IPS-NIHi7 (cell line): ENCODE results near the gene ABCA13.

Experiments used
- DNase-seq: peaks from one replicate; pipeline ENCODE4 v3.0.0; 2012; ENCODE audit warnings: mixed read lengths; ENCODE audit errors: extremely low spot score

ABCA13 gene

DNA sequence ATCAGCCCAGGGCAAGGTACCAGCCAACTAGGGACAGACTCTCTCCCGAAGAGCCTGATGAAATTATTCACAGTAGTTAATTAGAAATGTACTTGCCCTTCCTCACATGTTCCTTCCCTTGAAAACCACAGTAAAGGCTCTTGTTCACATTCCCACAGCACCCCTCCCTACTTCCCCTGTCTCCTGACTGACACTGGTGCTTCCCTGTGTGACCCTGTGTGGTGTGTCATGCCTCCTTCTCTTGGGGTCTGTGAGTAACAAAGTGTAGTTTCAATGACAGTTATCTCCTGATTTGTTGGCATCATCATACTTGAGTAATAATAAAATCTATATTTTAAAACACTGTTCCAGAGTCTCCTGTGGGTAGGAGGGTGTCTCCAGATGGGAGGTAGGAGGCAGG, 209.7 kb downstream of the ABCA13 start:
- DNase-seq = no peak

GRCh38 chr7:48381571-48381970, 210.3 kb downstream of the ABCA13 start:
- DNase-seq = no peak

DNA sequence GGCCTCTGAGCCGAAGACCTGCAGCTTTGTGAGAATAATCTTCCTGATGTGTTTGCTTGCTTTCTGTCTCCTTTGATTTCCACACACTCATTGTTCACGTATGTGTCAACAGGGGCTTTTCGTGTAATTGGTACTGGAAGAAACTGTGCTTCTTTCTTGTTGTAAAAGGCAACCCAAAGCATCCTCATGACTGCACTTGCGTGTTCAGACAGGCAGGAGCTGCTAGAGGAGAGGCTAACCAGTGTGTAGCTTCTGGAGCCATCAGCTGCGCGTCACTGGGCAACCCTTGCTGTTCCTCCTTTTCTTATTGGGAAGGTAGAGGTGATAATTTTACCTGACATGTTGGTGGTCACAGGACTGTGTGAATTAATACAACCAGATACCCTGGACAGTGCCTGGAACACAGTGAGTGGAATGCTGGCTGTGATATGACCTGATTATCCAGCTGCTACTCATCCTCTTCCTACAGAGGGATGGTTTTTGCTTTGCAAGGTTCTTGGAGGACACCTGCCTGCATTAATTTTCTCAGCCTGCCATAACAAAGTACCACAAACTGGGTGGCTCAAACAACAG, 213.0 kb downstream of the ABCA13 start:
- no peak for DNase-seq

DNA sequence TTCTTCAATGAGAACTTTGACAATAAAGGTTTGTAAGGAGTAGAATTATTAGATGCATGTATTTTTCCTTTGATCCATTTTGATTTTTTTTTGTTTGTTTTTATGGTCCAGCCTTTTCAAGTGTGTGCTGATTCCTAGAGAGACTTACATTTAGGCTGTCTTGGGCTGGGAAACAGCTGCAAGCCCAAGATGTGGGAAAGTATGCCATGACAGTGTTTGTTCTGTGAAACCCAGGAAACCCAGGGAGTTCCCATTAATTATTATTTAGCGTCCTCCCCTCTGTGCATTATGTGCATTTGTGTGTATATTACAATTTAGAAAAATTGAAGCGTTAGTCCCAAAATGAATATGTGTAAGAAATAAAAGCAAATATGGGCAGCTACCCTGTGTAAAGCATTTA, 216.7 kb downstream of the ABCA13 start:
- DNase-seq = no peak

- DNase-seq = no peak
These were observed 217.7 kb downstream of the ABCA13 start for GRCh38 chr7:48388911-48389310.

DNA sequence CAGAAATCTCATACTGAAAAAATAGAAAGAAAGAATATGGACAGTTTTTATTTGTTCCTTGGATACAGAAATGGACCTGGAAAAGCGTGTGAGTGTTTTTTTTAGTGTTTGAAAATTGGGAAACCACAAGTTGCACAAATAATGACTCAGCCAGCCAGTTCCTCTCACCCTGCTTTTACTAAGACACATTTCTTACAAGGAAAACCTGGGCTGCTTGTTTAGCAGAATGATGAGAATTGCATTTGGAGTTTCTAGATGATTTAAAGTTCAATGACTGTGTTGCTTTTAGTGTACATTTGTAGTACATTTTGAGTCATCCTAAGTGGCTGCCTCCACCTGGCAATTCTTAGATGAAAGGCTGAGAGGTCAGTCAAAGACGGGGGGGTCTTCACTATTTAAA, 218.7 kb downstream of the ABCA13 start:
- DNase-seq = no peak

- no peak for DNase-seq
These were observed 219.4 kb downstream of the ABCA13 start for GRCh38 chr7:48390388-48391327.

GRCh38 chr7:48398191-48398590, 226.9 kb downstream of the ABCA13 start:
- no peak for DNase-seq

DNA sequence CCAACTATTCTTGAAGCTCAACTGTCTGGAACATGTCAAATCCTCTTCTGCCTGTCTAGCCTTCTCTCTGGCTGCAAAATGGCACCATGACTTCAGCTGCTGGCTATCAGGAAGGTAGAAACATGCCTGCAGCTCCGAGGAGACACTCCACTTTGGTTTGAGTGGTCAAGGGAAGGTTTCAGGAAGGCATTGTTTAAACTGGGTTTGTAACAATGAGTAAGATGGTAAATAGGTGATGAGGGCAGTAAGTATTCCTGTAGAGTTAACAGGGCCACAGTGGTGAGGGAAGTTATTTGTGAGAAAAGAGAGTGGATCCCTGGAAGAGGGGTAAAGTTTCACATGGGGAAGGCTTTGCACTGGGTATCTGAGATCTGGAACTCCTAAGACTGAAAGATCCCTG, 231.5 kb downstream of the ABCA13 start:
- no peak for DNase-seq

DNA sequence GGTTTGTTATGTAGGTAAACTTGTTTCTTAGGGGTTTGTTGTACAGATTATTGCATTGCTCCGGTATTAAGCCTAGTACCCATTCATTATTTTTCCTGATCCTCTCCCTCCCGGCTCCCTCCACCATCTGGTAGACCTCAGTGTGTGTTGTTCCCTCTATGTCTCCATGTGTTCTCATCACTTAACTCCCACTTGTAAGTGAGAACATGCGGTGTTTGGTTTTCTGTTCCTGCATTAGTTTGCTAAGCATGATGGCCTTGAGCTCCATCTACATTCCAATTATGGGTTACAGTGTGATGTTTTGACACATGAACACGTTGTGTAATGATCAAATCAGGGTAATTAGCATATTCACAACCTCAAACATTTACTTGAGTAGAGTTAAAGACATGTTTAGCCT, 237.5 kb downstream of the ABCA13 start:
- DNase-seq = no peak

DNA sequence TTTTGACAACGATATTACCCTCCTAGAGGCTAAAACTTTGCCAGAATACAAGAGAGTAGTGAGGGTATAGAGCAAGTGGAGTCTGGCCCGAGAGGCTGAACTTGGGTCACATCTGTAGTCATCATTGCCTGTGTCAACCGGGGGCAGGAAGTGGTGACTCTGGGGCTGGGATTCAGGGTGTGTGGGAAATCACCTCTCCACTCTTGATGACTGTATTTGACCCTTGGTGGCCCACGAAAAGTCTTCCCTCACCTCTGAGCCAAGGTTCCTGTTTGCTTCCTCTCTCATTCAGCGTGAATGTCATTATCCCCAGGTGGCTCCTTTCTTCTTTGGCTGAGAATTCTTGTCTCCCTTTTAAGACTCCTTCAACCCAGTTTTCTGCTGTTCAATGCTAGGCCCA, 240.4 kb downstream of the ABCA13 start:
- no peak for DNase-seq

DNA sequence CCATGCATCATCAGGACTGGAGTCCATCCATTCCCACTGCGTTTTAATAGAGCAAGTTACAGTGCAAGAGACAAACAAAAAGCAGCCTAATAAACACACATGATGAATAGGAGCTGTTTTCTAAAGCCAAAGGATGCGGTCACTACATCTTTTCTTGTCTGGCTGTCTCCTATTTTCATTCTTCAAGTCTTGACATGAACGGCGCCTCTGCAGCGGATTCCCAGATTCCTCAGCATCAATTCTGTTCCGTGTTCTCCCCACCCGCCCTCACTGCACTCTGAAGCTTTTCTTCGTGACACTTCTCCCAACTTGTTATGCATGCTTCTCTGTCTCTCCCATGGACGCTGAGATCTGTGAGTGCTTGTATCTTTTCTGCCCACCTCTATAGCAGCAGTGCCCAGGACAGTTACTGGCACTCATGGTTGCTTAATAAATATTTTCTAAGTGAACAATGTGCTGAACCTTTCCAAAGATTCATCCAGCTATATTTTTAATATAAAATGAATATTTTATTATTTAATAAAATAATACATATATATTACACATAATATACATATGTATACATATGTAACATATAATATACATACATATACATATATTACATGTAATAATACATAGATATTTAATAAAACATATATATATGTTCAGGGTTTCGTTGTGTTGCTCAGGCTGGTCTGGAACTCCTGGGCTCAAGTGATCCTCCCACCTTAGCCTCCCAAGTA, 242.9 kb downstream of the ABCA13 start:
- DNase-seq = no peak

GRCh38 chr7:48416327-48416908, 245.2 kb downstream of the ABCA13 start:
- no peak for DNase-seq

- DNase-seq = no peak
These were observed 248.1 kb downstream of the ABCA13 start for GRCh38 chr7:48419401-48419800.

DNA sequence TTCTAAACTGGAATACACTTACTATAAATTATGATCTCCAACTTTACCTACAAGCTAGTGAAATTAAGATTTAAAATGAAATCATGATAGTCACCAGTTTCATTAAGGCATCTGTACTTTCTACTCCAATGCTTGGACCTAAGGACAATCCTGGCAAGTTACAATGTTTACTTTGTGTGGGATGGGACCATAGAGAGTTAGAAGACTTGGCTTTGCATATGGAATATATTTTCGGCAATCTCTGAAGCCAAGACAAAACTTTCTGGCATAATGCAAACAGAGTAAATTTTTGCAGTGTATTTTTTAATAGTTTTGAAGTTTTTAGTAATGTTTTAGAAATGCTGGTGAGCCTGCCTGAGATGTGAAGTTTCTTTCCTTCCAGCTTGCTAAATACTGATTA, 248.9 kb downstream of the ABCA13 start:
- no peak for DNase-seq

- DNase-seq = no peak
These were observed 250.1 kb downstream of the ABCA13 start for GRCh38 chr7:48421357-48421756.

- peak; percentile 52 for DNase-seq
These were observed 253.5 kb downstream of the ABCA13 start for GRCh38 chr7:48424731-48425130.

DNA sequence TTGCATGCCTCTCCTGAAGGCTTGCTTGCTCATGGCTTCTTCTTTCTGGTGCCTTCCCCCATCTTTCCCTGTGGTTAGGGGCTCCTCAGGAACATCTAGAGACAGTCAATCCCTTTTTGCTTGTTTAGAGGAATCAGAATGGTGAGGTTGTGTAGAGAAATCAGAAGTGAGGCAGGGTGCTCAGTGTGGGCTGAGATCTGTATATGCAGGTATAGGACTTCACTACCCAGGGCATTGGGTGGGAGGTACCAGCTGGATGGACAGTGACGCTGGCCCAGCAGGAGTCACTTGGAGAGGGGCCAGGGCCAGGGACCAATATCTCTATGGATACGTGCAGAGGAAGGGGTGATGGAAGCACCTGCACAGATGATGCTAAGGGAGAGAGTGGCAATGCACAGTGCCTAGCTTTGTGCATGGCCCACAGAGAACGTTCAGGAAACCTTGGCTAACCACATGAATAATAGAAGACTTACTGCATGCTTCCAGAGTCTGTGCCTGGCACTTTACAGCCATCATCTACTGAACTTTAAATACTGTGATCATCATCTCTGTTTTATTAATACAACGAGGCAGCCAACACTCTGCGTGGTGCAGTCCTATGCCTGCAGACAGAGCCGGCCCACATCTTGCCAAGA, 255.2 kb downstream of the ABCA13 start:
- DNase-seq = no peak

DNA sequence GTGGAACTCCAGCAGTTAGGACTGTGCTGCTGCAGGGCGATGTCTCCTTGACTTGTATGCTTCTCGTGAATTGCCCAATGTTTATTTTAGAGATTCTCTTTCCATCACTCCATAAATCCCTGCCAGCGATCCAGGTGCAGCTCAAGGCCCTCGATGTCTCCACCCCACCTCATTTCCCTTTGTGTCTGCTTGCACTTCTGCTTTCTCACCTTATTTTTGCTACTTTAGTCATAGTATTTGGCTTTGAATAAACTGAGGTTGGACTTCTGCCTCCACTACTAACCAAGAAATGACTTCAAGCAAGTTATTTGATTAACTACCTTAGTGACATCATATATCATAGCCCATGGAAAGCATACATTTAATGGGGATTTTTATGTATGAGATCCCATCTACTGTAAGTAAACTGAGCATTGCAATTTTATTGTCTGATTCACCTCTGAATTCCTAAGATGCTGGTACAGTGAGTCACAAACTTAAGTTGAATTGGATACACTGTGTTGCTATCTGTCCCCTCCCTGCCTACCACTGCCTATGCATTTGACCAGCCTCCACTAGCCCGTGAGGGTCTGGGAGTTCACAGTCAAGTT, 255.8 kb downstream of the ABCA13 start:
- no peak for DNase-seq

DNA sequence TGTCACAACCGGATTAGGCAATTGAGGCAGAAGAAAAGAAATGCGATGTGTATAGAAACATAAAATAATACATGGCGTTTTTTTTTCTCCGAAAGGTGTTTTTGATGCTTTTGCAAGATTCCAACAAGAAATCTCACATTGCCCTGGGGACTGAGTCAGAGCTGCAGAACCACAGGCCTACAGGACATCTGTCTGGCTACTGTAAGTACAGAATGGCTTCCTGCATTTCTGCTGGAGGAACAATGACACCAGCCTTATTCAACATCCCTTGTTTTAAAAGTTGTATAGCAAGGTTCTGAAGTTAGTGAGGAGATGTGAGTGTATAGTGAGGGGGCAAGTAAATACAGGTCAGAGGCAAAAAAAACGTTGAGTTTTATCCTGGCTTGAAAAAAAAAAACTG, 256.4 kb downstream of the ABCA13 start:
- DNase-seq = no peak

GRCh38 chr7:48428091-48428684, 256.9 kb downstream of the ABCA13 start:
- DNase-seq = no peak
